ENCODE data around the gene ESPNL.

ESPNL gene

DNA sequence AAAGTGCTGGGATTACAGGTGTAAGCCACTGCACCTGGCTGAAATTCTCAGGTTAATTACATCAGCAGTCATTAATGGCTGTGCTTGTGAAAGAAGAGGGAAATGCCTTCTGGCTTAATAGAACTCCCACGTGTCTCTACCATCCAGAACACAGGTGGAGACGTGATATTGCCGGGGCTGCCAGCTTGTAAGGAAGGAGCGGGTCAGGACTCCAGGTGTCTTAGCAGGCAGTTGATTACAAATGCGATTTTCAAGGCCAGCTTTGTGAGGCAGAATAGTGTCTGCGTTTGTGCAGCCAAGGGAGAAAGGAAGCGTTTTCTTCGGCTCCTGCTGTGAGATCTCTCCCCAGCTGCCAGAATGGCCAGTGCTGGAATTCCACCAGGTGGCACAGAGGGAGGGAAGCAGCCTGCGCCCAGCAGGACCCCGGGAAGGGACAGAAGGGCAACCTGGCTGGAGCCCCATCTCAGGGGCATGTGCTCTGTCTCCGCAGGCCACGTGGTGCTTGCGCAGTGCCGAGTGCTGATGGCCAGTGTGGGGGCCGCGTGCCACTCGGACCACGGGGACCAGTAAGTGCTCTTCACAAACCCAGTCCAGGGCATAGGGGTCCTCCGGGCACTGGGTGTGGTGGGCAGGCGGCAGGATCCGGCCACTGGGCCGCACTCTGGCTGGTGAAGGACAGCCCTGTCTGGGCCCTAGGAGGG is 3.7 kb upstream of the ESPNL start:
- peak overlapping the region; percentile 34; the same call in 1 of the 2 replicates for H3K27ac ChIP-seq
- no peak for TF ChIP-seq CTCF (conservative IDR thresholded peaks at IDR 0.05)
- TF ChIP-seq ZFX (IDR thresholded peaks at IDR 0.05), result no peak

- no peak for TF ChIP-seq ZFX (IDR thresholded peaks at IDR 0.05)
- TF ChIP-seq CTCF (conservative IDR thresholded peaks at IDR 0.05), result no peak
These were observed 2.7 kb upstream of the ESPNL start for GRCh38 chr2:238097201-238097987.

GRCh38 chr2:238097988-238098871 is 1.9 kb upstream of the ESPNL start:
- TF ChIP-seq ZFX (IDR thresholded peaks at IDR 0.05) (no peak), CTCF (conservative IDR thresholded peaks at IDR 0.05) (no peak)
- H3K27ac ChIP-seq, result peak overlapping the region; percentile 64

More at GRCh38 chr2:238097201-238097987, 2.7 kb upstream of the ESPNL start:
- H3K27ac ChIP-seq, result peak overlapping the region; percentile 1; the same call in 1 of the 2 replicates

GRCh38 chr2:238098901-238099713 is 1.0 kb upstream of the ESPNL start:
- peak overlapping the region; percentile 64 for H3K27ac ChIP-seq
- no peak for TF ChIP-seq ZFX (IDR thresholded peaks at IDR 0.05)
- TF ChIP-seq CTCF (conservative IDR thresholded peaks at IDR 0.05), result no peak

- H3K27ac ChIP-seq, result no peak overlapping the region; the same call in 1 of the 2 replicates
- TF ChIP-seq ZFX (IDR thresholded peaks at IDR 0.05) (no peak), CTCF (conservative IDR thresholded peaks at IDR 0.05) (no peak)
These were observed 459 bp upstream of the ESPNL start for GRCh38 chr2:238099714-238100048.

GRCh38 chr2:238100821-238101771 is 956 bp downstream of the ESPNL start:
- no peak overlapping the region for H3K27ac ChIP-seq
- no peak for TF ChIP-seq ZFX (IDR thresholded peaks at IDR 0.05)
- no peak for TF ChIP-seq CTCF (conservative IDR thresholded peaks at IDR 0.05)
